H1 (cell line): Measurements from ENCODE around the gene WDR64. TPM values are rescaled to one million over a fixed set of nuclear protein-coding genes. Genes with fewer than 3 reads are reported as not detected.

Source experiments
- ASH2L ChIP-seq: fragments of 200-600, 300-600 bp; sonication (generic); IDR thresholded peaks from one replicate; pipeline ENCODE4 v1.7.1; 2017; ENCODE audit warnings: low read length
- EP300 ChIP-seq, 2 experiments: IDR thresholded peaks; 1 replicate in 1 of 2; 2 replicates in 1 of 2; pipeline ENCODE4 v1.6.1; 2011 to 2012; ENCODE audit warnings: low read depth in 2 of 2, low read length in 2 of 2, mild to moderate bottlenecking in 2 of 2, borderline replicate concordance in 1 of 2, inconsistent platforms in 1 of 2, moderate library complexity in 1 of 2
- EZH2 ChIP-seq: fragments of 200-600 bp; sonication (generic); IDR thresholded peaks from 2 replicates; pipeline ENCODE4 v1.7.1; 2012; ENCODE audit warnings: low read depth, mild to moderate bottlenecking, moderate library complexity, low read length, inconsistent platforms; ENCODE audit not compliant: severe bottlenecking
- FOSL1 ChIP-seq: IDR thresholded peaks from 2 replicates; pipeline ENCODE4 v1.6.1; 2011; ENCODE audit warnings: mild to moderate bottlenecking, low read depth, low read length, moderate library complexity; ENCODE audit not compliant: insufficient read depth
- JUN ChIP-seq: IDR thresholded peaks from 2 replicates; pipeline ENCODE4 v1.6.1; 2011; ENCODE audit warnings: low read depth, mild to moderate bottlenecking, improper control_type of control experiment, low read length
- KDM4A ChIP-seq: IDR thresholded peaks from one replicate; pipeline ENCODE4 v1.7.1; 2012; ENCODE audit warnings: low read depth, mild to moderate bottlenecking, moderate library complexity, low read length, inconsistent platforms; ENCODE audit not compliant: severe bottlenecking
- POLR2AphosphoS5 ChIP-seq: IDR thresholded peaks from 2 replicates; pipeline ENCODE4 v1.6.1; 2011; ENCODE audit warnings: low read depth, low read length
- RAD21 ChIP-seq, 2 experiments: IDR thresholded peaks in 1 of 2; conservative IDR thresholded peaks in 1 of 2; 2 replicates each; pipeline ENCODE4 v1.6.1; 2011; ENCODE audit warnings: low read depth in 2 of 2, low read length in 2 of 2, improper control_type of control experiment in 1 of 2, inconsistent platforms in 1 of 2, mild to moderate bottlenecking in 1 of 2, moderate library complexity in 1 of 2
- polyA plus RNA-seq, 7 experiments: library from polyadenylated mRNA; depleted of rRNA in 3 of 7; stranded (reverse) in 5 of 7; unstranded in 2 of 7; fragments of >200 nt in 5 of 7; fragments of 200-250 nt in 2 of 7; gene quantifications; 1 replicate in 5 of 7; 2 replicates in 1 of 7; 4 replicates in 1 of 7; pipeline versions ENCODE4 v1.2.1 to v1.2.3, GENCODE V29; 2011 to 2013; ENCODE audit warnings: missing spikeins in 2 of 7, mixed read lengths in 2 of 7
- total RNA-seq: library from RNA; stranded (reverse); fragmentation: NEBNext Ultra II Directional; extraction: Animal tissue kit (Norgen Biotek cat#: 25700); gene quantifications from 2 replicates; pipeline ENCODE4 v1.2.1, GENCODE V29; 2021
- TF ChIP-seq, protein P1 (sequence below): IDR thresholded peaks from 2 replicates; pipeline ENCODE4 v1.6.1; 2011; ENCODE audit warnings: low read depth, mild to moderate bottlenecking, low read length; ENCODE audit not compliant: insufficient read depth

The WDR64 gene
- total and polyA plus RNA-seq, 2 of the 8 experiments (the other 6 are each of a cell fraction or from before 2014, with no cell fraction given) = 0.02 TPM; not detected in 1

DNA sequence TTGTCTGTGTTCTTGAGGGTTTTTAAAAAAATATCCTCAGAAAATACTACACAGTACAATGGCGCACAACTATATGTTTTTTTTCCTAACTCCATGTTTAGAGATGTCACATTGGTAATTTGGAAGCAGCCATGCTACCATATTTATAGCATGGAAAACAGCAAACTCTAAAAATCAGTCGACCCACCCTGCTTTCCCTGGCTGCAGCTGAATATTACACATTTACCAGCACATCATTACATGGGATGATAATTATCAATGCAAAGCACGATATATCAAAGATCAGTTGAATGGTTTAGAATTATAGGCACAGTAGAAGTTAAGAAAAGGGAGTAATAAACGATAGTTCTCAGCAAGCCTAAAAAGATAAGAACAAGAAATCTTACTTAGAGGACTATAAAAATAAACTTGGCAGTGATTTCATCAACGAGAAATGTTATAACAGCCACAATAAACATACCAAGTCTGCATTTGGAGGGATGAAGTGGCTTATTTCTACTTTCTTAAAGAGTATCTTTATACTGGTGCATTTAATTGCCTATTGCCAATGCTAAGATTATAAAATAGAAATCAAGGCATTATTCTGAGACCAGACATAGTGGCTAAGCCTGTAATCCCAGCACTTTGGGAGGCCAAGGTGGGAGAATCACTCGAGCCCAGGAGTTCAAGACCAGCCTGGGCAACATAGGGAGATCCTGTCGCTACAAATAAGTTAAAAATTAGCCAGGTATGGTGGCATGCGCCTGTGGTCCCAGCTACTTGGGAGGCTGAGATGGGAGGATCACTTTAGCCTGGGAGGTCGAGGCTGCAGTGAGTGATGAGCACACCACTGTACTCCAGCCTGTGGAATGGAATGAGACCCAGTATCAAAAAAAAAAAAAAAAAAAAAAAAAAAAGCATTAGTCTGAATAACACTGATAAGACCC lies 43.4 kb downstream of the WDR64 start (continued):
- TF ChIP-seq KDM4A = no peak
- TF ChIP-seq EP300 (IDR thresholded peaks at IDR 0.05; ENCODE audit: borderline replicate concordance in 1 of 2, low read depth in 2 of 2, low read length in 2 of 2) = no peak
- TF ChIP-seq, protein P1, sequence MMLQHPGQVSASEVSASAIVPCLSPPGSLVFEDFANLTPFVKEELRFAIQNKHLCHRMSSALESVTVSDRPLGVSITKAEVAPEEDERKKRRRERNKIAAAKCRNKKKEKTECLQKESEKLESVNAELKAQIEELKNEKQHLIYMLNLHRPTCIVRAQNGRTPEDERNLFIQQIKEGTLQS = no peak
- no peak for TF ChIP-seq RAD21 (IDR thresholded peaks at IDR 0.05 in 1 of 2, conservative IDR thresholded peaks at IDR 0.05 in 1 of 2; ENCODE audit: low read depth in 2 of 2, low read length in 2 of 2)
- no peak for TF ChIP-seq ASH2L
- no peak for TF ChIP-seq POLR2AphosphoS5
- TF ChIP-seq EZH2 = no peak
- TF ChIP-seq FOSL1 = no peak
- no peak for TF ChIP-seq JUN
- TF ChIP-seq, all 59 proteins: peak for 0
